ENCODE measurements around the gene PLOD1.
"Not testable (repeated sequence)": the region's sequence is repeated elsewhere in the genome, so short reads cannot be mapped to it uniquely, and the experiment has no call there.

PLOD1 gene

DNA sequence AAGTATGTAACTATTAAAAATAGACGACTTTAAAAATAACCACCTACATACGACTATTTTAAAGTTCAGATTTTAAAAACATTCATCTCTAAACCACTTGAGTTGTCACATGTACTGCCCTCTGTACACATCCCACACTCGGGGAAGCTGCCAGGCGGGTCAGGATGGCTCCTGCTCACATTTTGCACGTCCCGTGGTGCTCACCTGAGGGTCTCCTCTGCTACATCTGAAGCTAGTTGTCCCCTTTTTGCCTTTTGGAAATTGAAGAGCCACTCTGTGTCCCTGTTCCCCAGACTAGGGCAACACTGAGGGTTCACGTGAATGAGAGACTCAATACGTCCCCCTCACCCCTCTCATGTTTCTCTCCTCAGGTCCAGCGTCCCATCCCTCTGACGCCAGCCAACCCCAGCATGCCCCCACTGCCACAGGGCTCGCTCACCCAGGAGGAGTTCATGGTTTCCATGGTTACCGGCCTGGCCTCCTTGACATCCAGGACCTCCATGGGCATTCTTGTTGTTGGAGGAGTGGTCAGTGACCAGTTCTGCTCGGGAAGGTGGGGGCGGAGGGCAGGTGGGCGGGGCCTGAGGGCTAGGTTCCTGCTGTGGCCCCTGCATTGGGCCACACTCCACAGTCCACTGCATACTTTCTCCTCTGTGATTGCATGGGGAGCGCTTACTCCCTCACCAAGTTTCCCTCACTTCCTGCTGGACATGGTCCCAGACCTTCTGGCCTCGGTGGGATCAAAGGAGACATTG lies 71.8 kb downstream of the PLOD1 start:
- DNase-seq (ENCODE audit: low spot score) = no peak

DNA sequence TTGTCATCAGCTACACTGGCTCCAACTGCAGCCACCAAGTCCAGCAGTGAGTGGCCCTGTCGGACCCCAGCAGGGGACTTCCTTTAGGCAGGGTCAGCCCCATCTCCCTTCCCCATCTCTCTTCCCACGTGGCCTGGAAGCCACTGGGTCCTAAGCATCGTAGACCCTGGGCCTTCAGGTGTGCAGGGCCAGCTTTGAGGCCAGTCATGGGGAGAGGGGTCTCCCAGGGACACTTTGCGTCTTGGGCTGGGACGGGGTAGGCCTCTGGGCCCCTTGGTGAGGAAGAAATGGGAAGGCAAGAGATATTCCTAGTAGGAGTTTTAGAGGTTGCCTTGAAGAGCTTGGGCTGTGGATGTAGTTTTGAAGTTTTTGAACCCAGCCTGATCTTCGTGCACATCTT lies 72.7 kb downstream of the PLOD1 start:
- DNase-seq (ENCODE audit: low spot score) = no peak

DNA sequence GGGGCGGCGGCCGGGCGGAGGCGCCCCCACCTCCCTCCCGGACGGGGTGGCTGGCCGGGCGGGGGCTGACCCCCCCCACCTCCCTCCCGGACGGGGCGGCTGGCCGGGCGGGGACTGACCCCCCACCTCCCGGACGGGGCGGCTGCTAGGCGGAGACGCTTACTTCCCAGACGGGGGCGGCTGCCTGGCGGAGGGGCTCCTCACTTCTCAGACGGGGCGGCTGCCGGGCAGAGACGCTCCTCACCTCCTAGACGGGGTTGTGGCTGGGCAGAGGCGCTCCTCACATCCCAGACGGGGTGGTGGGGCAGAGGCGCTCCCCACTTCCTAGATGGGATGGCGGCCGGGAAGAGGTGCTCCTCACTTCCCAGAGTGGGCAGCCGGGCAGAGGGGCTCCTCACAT lies 73.8 kb downstream of the PLOD1 start:
- DNase-seq (ENCODE audit: low spot score) = not testable (repeated sequence)

DNA sequence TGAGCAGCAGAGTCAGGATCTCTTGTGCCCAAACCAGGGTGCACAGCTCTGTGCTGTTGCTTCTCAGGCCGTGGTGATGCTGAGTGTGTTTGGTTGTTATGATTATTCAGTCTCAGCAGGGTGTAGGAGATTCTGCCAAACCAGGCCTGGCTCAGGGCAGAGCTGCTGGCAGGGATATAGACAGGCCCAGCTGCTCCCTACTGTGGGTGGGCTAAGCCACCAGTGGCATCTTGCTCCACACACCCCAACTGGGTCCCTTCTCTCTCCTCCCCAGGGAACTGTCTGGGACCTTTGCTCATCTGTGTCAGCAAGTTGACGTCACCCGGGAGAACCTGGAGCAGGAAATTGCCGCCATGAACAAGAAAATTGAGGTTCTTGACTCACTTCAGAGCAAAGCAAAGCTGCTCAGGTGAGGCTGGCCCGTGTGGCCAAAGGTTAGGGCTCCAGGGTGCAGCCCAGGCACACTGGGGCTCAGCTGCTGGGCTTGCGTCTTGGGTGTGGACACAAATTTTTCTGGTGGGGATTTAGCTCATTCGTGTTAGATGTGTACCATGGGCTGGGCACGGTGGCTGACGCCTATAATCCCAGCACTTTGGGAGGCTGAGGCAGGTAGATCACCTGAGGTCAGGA lies 74.9 kb downstream of the PLOD1 start:
- DNase-seq (ENCODE audit: low spot score) = no peak

DNA sequence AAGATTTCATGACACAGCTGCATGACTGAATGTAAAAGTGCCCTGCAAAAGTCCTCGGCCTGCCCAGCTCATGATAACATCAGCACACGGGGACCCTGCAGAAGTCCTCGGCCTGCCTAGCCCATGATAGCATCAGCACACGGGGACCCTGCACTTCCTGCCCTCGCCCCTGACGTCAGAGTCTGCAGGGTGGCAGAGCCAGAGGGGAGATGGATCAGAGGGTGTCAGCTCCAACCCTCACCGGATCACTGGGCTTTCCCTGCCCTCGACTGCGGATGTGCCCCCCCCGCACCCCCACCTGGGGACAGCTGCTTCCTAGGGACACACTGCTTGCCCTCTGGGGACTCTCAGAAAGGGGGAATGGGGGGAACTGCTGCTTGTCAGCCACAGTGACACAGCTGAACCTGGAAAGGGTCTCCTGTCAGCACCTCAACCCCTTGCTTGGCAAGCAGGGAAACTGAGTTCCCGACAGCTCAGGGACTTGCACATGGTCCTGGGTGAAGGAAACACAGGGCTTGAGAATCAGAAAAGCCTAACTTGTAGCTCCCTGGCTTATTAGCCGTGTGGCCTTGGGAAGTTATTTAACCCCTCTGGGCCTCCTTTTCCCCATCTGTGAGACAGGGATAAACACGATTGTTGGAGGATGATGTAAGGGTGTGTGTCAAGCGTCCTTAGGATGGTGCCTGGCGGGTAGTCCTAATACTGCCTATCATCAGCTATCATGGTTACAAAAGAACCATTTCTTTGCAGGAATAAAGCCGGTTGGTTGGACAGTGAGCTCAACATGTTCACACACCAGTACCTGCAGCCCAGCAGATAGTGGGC lies 76.4 kb downstream of the PLOD1 start:
- DNase-seq (ENCODE audit: low spot score) = no peak

DNA sequence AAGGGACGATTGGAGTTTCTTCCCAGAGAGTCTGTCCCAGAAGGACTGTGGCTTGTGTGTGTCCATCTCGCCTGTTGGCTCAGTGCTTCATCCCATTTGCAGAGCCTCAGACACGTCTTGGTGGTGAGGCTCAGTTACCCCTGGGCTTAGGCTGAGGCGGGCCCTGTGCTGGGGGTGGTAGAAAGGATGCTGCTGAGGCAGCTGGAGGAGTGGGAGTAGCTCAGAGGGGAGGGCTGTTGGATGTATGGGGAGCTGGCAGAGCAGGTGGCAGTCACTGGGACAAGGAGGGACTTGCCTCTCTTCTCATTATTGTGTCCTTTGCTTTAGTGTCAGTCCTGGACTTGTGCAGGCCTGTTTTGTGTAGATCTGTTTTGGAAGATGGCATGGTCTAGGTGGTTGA lies 77.5 kb downstream of the PLOD1 start:
- DNase-seq (ENCODE audit: low spot score) = no peak

DNA sequence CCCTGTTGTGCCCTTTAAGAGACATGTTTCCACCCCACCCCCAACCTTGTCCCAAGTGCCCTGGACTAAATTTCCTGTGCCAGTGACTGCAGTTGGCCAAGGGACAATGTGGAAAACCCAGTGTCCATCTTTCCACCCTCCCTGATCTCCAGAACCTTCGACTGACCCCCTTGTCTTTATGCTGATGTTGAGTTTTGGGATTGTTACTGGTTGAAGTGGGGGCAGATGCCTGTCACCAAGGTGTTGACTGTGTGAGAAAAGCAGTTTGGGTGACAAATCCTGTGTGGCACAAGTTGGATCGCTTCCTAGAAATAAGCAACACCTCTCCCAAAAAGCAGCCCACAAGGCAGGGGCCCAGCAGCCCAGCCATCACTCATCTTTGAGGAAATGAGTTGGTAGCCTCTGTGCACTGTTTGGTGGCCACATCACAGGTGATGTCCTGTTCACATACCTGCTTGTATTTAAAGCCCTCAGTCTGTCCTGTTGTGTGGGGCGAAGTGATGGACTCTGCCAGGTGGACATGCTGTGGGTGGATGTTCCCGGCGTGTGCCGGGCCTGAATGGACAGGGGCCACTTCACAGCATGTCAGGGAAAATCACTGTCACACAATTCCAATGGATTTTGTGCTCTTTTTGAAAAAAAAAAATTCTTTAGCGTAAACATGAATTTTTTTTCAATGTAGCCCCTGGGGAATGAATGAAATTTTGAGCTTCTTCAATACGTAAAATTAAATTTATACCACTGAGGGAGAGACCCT lies 78.2 kb downstream of the PLOD1 start:
- DNase-seq (ENCODE audit: low spot score) = no peak

DNA sequence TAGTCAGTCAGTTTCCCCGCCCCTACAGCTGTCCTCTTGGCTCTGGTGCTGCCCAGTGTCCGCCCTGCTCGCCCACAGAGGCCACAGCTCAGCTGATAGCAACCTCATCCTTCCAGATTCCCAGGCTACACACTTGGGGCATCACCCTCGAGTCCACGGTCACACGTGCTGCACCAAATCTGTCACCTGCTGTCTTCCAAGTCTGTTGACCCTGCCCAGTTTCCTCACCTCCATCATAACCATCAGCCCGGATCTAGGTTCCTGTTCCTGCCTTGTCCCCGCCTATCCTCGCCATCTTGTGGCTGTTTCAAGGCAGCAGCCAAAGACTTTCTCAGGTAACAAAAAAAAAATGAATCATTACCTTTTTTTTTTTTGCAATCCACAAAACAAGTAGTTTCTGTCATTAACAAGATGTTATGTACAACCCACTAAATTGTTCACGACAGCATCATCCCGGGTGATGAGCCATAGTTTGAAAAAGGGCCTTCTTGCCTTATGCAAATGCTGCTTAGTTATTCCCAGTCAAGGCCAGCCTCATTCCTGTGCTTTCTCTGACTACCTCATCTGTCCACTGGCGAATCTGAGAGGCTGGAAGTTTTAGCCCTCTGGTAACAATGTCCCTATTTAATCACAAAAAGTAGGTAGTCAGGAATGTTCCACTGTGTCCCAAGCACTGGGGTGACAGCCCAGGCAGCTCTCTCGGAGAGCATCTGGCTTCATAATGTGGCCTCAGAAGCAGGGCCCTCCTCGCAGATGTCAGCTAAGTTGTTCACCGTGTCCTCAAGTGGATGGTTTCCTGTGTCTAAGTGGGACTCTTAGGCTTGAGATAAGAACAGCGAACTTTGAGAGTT lies 79.8 kb downstream of the PLOD1 start:
- no peak for DNase-seq (ENCODE audit: low spot score)

DNA sequence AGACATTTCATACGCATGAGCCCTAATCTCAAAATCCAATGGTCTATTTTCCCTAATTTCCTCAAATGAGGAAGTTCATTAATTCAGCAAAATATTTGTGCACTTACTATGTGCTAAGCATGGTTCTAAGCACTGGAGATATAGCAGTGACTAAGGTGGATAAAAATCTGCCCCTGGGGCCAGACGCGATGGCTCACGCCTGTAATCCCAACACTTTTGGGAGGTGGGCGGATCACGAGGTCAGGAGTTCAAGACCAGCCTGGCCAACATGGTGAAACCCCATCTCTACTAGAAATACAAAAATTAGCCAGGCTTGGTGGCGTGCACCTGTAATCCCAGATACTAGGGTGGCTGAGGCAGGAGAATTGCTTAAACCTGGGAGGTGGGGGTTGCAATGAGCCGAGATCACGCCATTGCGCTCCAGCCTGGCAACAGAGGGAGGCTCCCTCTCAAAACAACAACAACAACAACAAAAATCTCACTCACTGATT lies 80.5 kb downstream of the PLOD1 start:
- no peak for DNase-seq (ENCODE audit: low spot score)

DNA sequence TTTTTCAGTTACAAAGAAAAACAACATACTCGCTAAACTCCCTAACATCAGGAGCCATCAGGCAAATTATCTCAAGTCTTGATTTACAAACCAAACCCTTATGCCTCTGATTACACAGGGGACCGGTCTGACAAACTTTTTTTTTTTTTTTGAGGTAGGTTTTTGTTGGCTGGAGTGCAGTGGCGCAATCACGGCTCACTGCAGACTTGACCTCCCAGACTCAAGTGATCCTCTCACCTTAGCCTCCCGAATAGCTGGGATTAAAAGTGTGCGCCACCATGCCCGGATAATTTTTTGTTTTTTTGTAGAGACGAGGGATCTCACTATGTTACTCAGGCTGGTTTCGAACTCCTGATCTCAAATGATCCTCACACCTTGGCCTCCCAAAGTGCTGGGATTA lies 81.0 kb downstream of the PLOD1 start:
- DNase-seq (ENCODE audit: low spot score) = no peak

DNA sequence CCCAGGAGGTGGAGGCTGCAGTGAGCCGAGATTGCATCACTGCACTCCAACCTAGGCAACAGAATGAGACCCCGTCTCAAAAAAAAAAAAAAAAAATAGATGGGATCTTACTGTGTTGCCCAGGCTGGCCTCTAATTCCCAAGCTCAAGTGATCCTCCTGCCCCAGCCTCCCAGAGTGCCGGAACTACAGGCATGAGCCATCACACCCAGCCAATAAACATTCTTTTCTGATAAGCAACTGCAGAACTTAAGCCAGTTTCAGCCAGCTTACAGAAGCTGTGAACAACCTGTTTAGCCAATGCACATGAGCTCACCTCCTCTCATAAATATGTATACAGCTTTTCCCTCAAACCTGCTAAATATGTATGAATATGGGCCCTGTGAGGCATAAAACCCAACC lies 81.7 kb downstream of the PLOD1 start:
- no peak for DNase-seq (ENCODE audit: low spot score)

DNA sequence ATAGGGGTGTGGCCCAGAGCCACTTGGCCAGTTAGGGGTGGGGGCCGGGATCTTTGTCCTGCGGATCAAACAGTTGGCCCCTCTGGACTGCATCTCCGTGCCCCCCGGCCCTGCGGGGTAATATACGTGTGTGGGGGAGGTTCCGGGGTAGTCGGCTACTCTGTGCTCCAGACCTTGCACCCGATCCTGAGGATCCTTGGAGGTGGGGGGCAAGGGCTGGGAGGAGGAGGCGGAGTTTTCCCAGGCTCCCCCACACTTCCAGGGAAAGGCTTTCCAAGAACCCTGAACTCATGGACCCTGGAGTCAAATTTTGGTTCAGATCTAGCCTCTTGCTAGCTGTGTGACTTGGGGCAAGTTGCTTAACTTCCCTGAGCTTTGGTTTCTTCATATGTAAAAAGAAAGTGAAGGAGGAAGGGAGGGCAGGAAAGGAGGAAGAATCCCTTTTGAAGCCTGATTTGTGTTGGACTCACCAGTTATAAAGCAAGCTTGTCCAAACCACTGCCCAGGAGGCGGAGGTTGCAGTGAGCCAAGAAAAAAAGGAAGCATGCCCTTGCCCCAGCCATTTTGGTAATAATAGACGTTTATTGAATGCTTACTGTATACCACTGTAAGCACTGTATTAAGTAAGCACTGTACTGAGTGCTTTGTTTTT lies 85.5 kb downstream of the PLOD1 start:
- no peak for DNase-seq (ENCODE audit: low spot score)

DNA sequence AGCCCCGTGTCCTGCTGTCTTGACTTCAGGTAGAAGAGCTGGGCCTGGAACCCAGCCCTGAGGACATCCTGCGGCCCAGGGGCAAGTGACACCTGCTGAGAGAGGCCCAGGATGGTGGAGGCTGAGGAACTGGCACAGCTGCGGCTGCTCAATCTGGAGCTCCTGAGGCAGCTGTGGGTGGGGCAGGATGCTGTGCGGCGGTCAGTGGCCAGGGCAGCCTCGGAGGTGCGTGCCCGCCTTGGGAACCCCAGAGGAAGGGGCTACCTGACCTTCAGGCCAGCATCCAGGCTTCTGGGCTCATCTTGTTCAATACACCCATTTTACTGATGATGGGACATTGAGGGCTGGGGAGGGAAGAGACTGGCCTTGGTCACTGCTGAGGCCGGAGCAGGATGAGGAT lies 87.1 kb downstream of the PLOD1 start:
- no peak for DNase-seq (ENCODE audit: low spot score)

DNA sequence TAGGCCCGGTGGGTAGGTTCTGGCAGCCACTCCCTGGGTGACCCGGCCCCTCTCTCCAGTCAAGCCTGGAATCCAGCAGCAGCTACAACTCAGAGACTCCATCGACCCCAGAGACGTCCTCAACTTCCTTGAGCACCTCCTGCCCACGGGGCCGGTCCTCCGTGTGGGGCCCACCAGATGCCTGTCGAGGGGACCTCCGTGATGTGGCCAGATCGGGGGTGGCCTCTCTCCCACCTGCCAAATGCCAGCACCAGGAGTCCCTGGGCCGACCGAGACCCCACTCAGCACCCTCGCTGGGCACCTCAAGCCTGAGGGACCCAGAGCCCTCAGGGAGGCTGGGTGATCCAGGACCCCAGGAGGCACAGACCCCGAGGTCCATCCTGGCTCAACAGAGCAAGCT lies 87.5 kb downstream of the PLOD1 start:
- DNase-seq (ENCODE audit: low spot score) = no peak
